IMR-90 (cell line): ENCODE data around the gene SLC27A6. TPM values are rescaled to one million over a fixed set of nuclear protein-coding genes. Genes with fewer than 3 reads are reported as not detected.

ENCODE experiments used
- ATAC-seq: fragments of 200-7000 bp; cut with Tn5 transposase; 2 replicates; pipeline ENCODE4 v1.9.1; 2020; ENCODE audit warnings: low read depth, mild to moderate bottlenecking, moderate library complexity
- BruUV-seq: library from RNA; stranded (reverse); fragments of 400-500 nt; replicated peaks from 2 replicates; lab custom pipeline; 2021; lab: Mats Ljungman, UMichigan
- CTCF ChIA-PET: fragments of 300-600 bp; formaldehyde crosslinking; extraction: SDS; loops from one replicate; lab custom pipeline; 2021; ENCODE audit warnings: antibody characterized with exemption; lab: Yijun Ruan, JAX
- POLR2A ChIA-PET: fragments of 300-600 bp; sonication (Branson Sonifier 250); formaldehyde crosslinking; loops from one replicate; lab custom pipeline; 2022; ENCODE audit warnings: antibody characterized with exemption; ENCODE audit not compliant: unreplicated experiment; lab: Charles Lee
- DNase-seq: peaks from one replicate; pipeline ENCODE4 v3.0.0; 2013
- H2AFZ ChIP-seq: replicated peaks from 2 replicates; pipeline ENCODE3; 2013; ENCODE audit warnings: low read length, mild to moderate bottlenecking; ENCODE audit not compliant: poor library complexity
- H2AK5ac ChIP-seq: 2 replicates; pipeline ENCODE4 v1.6.1; 2013; ENCODE audit warnings: low read depth, low read length, inconsistent platforms
- H2AK9ac ChIP-seq: replicated peaks from 2 replicates; pipeline ENCODE3; 2013; ENCODE audit warnings: mild to moderate bottlenecking, low read depth, low read length, moderate library complexity; ENCODE audit not compliant: poor library complexity
- H2BK120ac ChIP-seq: 2 replicates; pipeline ENCODE4 v1.6.1; 2013; ENCODE audit warnings: low read depth, low read length, inconsistent platforms
- H2BK15ac ChIP-seq: 3 replicates; pipeline ENCODE4 v1.6.1; 2013; ENCODE audit warnings: low read depth, low read length, inconsistent platforms
- H2BK20ac ChIP-seq: 2 replicates; pipeline ENCODE4 v1.6.1; 2013; ENCODE audit warnings: low read depth, mild to moderate bottlenecking, inconsistent platforms, low read length, moderate library complexity
- H2BK5ac ChIP-seq: 2 replicates; pipeline ENCODE4 v1.6.1; 2013; ENCODE audit warnings: mild to moderate bottlenecking, low read depth, low read length, inconsistent platforms; ENCODE audit not compliant: poor library complexity, severe bottlenecking
- H3K14ac ChIP-seq: replicated peaks from 2 replicates; pipeline ENCODE4 v1.6.1; 2013; ENCODE audit warnings: low read depth, low read length, inconsistent platforms
- H3K18ac ChIP-seq: 2 replicates; pipeline ENCODE4 v1.6.1; 2013; ENCODE audit warnings: low read depth, low read length, control low read depth
- H3K23ac ChIP-seq: 2 replicates; pipeline ENCODE4 v1.6.1; 2013; ENCODE audit warnings: low read depth, low read length, inconsistent platforms
- H3K27ac ChIP-seq: 2 replicates; pipeline ENCODE4 v1.5.1; 2013; ENCODE audit warnings: mild to moderate bottlenecking, control low read depth, low read length; ENCODE audit not compliant: insufficient read depth
- H3K27me3 ChIP-seq: 2 replicates; pipeline ENCODE4 v1.6.1; 2013; ENCODE audit warnings: low read length; ENCODE audit not compliant: control insufficient read depth, insufficient read depth
- H3K36me3 ChIP-seq: 2 replicates; pipeline ENCODE4 v1.6.1; 2013; ENCODE audit warnings: low read length, mixed read lengths; ENCODE audit not compliant: control insufficient read depth, insufficient read depth
- H3K4ac ChIP-seq: 2 replicates; pipeline ENCODE4 v1.6.1; 2013; ENCODE audit warnings: low read depth, low read length, inconsistent platforms
- H3K4me1 ChIP-seq: 2 replicates; pipeline ENCODE4 v1.6.1; 2013; ENCODE audit warnings: low read length, mixed read lengths; ENCODE audit not compliant: control insufficient read depth, insufficient read depth
- H3K4me2 ChIP-seq: 2 replicates; pipeline ENCODE4 v1.6.1; 2013; ENCODE audit warnings: low read depth, mild to moderate bottlenecking, control low read depth, low read length, moderate library complexity
- H3K4me3 ChIP-seq: 2 replicates; pipeline ENCODE4 v1.5.1; 2013; ENCODE audit warnings: low read depth, mild to moderate bottlenecking, control low read depth, low read length, moderate library complexity; ENCODE audit not compliant: insufficient read depth
- H3K56ac ChIP-seq: 2 replicates; pipeline ENCODE4 v1.6.1; 2013; ENCODE audit warnings: low read length, inconsistent platforms; ENCODE audit not compliant: insufficient read depth; ENCODE audit errors: extremely low read depth
- H3K79me1 ChIP-seq, 2 experiments: 2 replicates each; pipeline ENCODE4 v1.6.1; 2013; ENCODE audit warnings: low read length in 2 of 2, inconsistent platforms in 1 of 2, low read depth in 1 of 2
- H3K9ac ChIP-seq: 2 replicates; pipeline ENCODE4 v1.6.1; 2013; ENCODE audit warnings: low read depth, low read length, control low read depth
- H3K9me1 ChIP-seq: 2 replicates; pipeline ENCODE4 v1.6.1; 2013; ENCODE audit warnings: low read length, inconsistent platforms; ENCODE audit not compliant: insufficient read depth
- H3K9me3 ChIP-seq: 2 replicates; pipeline ENCODE4 v1.6.1; 2013; ENCODE audit warnings: low read length; ENCODE audit not compliant: control insufficient read depth, insufficient read depth
- H4K20me1 ChIP-seq: 2 replicates; pipeline ENCODE4 v1.6.1; 2013; ENCODE audit warnings: low read length, inconsistent platforms; ENCODE audit not compliant: insufficient read depth
- H4K5ac ChIP-seq: 2 replicates; pipeline ENCODE4 v1.6.1; 2013; ENCODE audit warnings: mild to moderate bottlenecking, low read depth, low read length, control low read depth
- H4K8ac ChIP-seq, 2 experiments: 2 replicates each; pipeline ENCODE4 v1.6.1; 2013; ENCODE audit warnings: low read depth in 2 of 2, low read length in 2 of 2, control low read depth in 1 of 2, inconsistent platforms in 1 of 2
- H4K91ac ChIP-seq: 2 replicates; pipeline ENCODE4 v1.6.1; 2013; ENCODE audit warnings: low read depth, low read length, inconsistent platforms; ENCODE audit not compliant: insufficient read depth
- CEBPB ChIP-seq: IDR thresholded peaks from 2 replicates; pipeline ENCODE4 v1.6.1; 2012; ENCODE audit warnings: low read depth, low read length, improper control_type of control experiment
- MXI1 ChIP-seq: IDR thresholded peaks from 2 replicates; pipeline ENCODE4 v1.6.1; 2012; ENCODE audit warnings: low read depth, mild to moderate bottlenecking, low read length, moderate library complexity, borderline replicate concordance
- POLR2A ChIP-seq: IDR thresholded peaks from 2 replicates; pipeline ENCODE4 v1.6.1; 2012; ENCODE audit warnings: mild to moderate bottlenecking, low read depth, low read length
- WGBS, 2 experiments: methylation state at CpG; one replicate each; pipeline versions ENCODE4 v1.1.5 to v1.1.7; 2013; ENCODE audit warnings: missing lambda C conversion rate in 2 of 2; ENCODE audit not compliant: insufficient read length in 1 of 2; ENCODE audit errors: extremely low coverage in 2 of 2; 5-methylcytosine and 5-hydroxymethylcytosine counted together
- dilution Hi-C: fragments of 300-500 bp; cut with HindIII; formaldehyde crosslinking; loops from one replicate; pipeline ENCODE4 v1.14.3; 2018; ENCODE audit warnings: low sequenced_read_pairs; ENCODE audit not compliant: unreplicated experiment
- in situ Hi-C: fragments of 300-500 bp; cut with MboI; formaldehyde crosslinking; loops from 3 replicates; pipeline ENCODE4 v1.14.3; 2019; ENCODE audit warnings: low sequenced_read_pairs, inconsistent platforms, mixed read lengths
- intact Hi-C: fragments of 100-400 bp; cut with micrococcal nuclease; formaldehyde crosslinking; loops from 2 replicates; pipeline ENCODE4 v1.10.0; 2022
- polyA plus RNA-seq, 3 experiments: library from polyadenylated mRNA; depleted of rRNA; stranded (reverse); fragments of >200 nt; gene quantifications; 2 replicates each; pipeline ENCODE4 v1.2.3, GENCODE V29; 2012; ENCODE audit warnings: low replicate concordance in 1 of 3
- total RNA-seq: library from RNA; depleted of rRNA; stranded (reverse); fragments of >200 nt; gene quantifications from 2 replicates; pipeline ENCODE4 v1.2.3, GENCODE V29; 2012
- TF ChIP-seq, protein P1 (sequence below): fragments of 150-350 bp; IDR thresholded peaks from 2 replicates; pipeline ENCODE4 v1.6.1; 2017; ENCODE audit warnings: mild to moderate bottlenecking, antibody characterized with exemption, low read length, low read depth

SLC27A6 gene
- total and polyA plus RNA-seq, 2 of the 4 experiments (the other 2 are of a cell fraction), result under 0.01 to 0.02 TPM

DNA sequence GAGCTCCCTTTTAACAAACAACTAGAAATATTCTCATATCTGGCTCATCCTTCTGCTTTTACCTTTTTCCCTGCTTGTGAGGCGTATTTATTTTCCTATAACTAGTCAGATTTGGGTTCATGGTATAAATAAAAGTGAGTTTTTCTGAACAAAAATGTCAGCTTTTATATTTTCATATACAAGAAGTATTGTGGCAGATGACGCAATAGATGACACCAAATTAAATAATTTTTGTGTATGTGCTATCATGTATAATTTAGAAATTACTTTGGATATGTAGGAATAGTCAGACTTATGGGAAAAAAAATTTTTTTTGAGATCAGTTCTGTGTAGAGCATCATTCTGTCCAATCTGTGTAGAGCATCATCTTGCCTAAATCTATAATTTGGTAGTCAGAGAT is 45.7 kb upstream of the SLC27A6 start:
- no peaks in the 10 kb centered on the region for H3K27me3 ChIP-seq
- CTCF ChIA-PET, result interaction anchor here (2.2 kb wide), 1 partner anchor 175 kb away, joined by 5 read pairs; the partner anchor contains the start of gene ISOC1
- no peak overlapping the region for H2BK20ac ChIP-seq
- H3K36me3 ChIP-seq, result no peaks in the 10 kb centered on the region
- dilution Hi-C loops, result no loop called here
- no peak overlapping the region for H3K4ac ChIP-seq
- no peaks in the 10 kb centered on the region for H4K20me1 ChIP-seq
- no peaks in the 10 kb centered on the region for H3K79me1 ChIP-seq
- POLR2A ChIA-PET, result no interaction called here
- H3K4me1 ChIP-seq, result no peaks in the 10 kb centered on the region
- intact Hi-C loops, result no loop called here
- H3K56ac ChIP-seq, result no peak overlapping the region
- no peak overlapping the region for H2AFZ ChIP-seq
- no peaks in the 10 kb centered on the region for H3K9me3 ChIP-seq
- TF ChIP-seq CEBPB (peak; percentile 72), MXI1 (no peak), POLR2A (no peak)
- TF ChIP-seq, protein P1, sequence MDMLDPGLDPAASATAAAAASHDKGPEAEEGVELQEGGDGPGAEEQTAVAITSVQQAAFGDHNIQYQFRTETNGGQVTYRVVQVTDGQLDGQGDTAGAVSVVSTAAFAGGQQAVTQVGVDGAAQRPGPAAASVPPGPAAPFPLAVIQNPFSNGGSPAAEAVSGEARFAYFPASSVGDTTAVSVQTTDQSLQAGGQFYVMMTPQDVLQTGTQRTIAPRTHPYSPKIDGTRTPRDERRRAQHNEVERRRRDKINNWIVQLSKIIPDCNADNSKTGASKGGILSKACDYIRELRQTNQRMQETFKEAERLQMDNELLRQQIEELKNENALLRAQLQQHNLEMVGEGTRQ, result no peak
- H4K91ac ChIP-seq, result no peak overlapping the region
- no peak for ATAC-seq
- H4K8ac ChIP-seq, result no peak overlapping the region
- no peak overlapping the region for H3K4me2 ChIP-seq
- H2BK5ac ChIP-seq, result no peak overlapping the region
- no peak overlapping the region for H3K23ac ChIP-seq
- no peak overlapping the region for H3K4me3 ChIP-seq
- H2BK15ac ChIP-seq, result no peak overlapping the region
- H3K9me1 ChIP-seq, result peaks cover 3% of the 10 kb centered on the region; the same call in 1 of the 2 replicates
- no peak overlapping the region for H3K9ac ChIP-seq
- no TSS peak for BruUV-seq
- H4K5ac ChIP-seq, result no peak overlapping the region
- no peak overlapping the region for H3K27ac ChIP-seq
- H3K18ac ChIP-seq, result no peak overlapping the region
- in situ Hi-C loops, result loop anchor here (25.0 kb wide), 1 partner anchor 93 kb away; no protein-coding TSS in a partner anchor
- no peak overlapping the region for H2AK5ac ChIP-seq
- no peak overlapping the region for H3K14ac ChIP-seq
- no CpG with 5 or more reads among the region's 2 CpGs for WGBS, 2 experiments
- no peak for DNase-seq
- H2BK120ac ChIP-seq, result no peak overlapping the region
- no peak overlapping the region for H2AK9ac ChIP-seq
